HG02870 (cell line): ENCODE measurements around the gene SLC44A1.

Experiments used
- ATAC-seq: cut with Tn5 transposase; IDR thresholded peaks from one replicate; pipeline ENCODE4 v1.9.1; 2021; ENCODE audit warnings: mild to moderate bottlenecking, moderate library complexity; ENCODE audit not compliant: unreplicated experiment

Gene SLC44A1

GRCh38 chr9:105385381-105385985 is 141.0 kb downstream of the SLC44A1 start:
- ATAC-seq: peak; percentile 99

GRCh38 chr9:105389796-105390195 is 145.3 kb downstream of the SLC44A1 start:
- ATAC-seq: no peak

- no peak for ATAC-seq
Observed at GRCh38 chr9:105390871-105391270, 146.4 kb downstream of the SLC44A1 start.

GRCh38 chr9:105391288-105391687 is 146.8 kb downstream of the SLC44A1 start:
- no peak for ATAC-seq

- ATAC-seq: no peak
Observed at GRCh38 chr9:105392531-105392930, 148.1 kb downstream of the SLC44A1 start.

GRCh38 chr9:105393576-105394344 is 149.3 kb downstream of the SLC44A1 start:
- ATAC-seq: no peak

- no peak for ATAC-seq
Observed at GRCh38 chr9:105396441-105396840, 152.0 kb downstream of the SLC44A1 start.

- ATAC-seq: no peak
Observed at GRCh38 chr9:105396901-105397300, 152.4 kb downstream of the SLC44A1 start.

- ATAC-seq: no peak
Observed at GRCh38 chr9:105399117-105399516, 154.7 kb downstream of the SLC44A1 start.

- ATAC-seq: no peak
Observed at GRCh38 chr9:105401651-105402050, 157.2 kb downstream of the SLC44A1 start.

GRCh38 chr9:105403552-105404248 is 159.2 kb downstream of the SLC44A1 start:
- no peak for ATAC-seq

- peak; percentile 82 for ATAC-seq
Observed at GRCh38 chr9:105405514-105406131, 161.2 kb downstream of the SLC44A1 start.

GRCh38 chr9:105406369-105406768 is 161.9 kb downstream of the SLC44A1 start:
- no peak for ATAC-seq

- ATAC-seq: no peak
Observed at GRCh38 chr9:105413525-105413924, 169.1 kb downstream of the SLC44A1 start.

- peak; percentile 61 for ATAC-seq
Observed at GRCh38 chr9:105414947-105415661, 170.7 kb downstream of the SLC44A1 start.

- ATAC-seq: no peak
Observed at GRCh38 chr9:105415662-105415980, 171.2 kb downstream of the SLC44A1 start.

- peak; percentile 62 for ATAC-seq
Observed at GRCh38 chr9:105416840-105417239, 172.4 kb downstream of the SLC44A1 start.

GRCh38 chr9:105418588-105419500 is 174.4 kb downstream of the SLC44A1 start:
- ATAC-seq: no peak

GRCh38 chr9:105419816-105420597 is 175.6 kb downstream of the SLC44A1 start:
- no peak for ATAC-seq
